HG02884 (cell line): ENCODE results near the gene DTNB.

Experiments used
- ATAC-seq: cut with Tn5 transposase; IDR thresholded peaks from one replicate; pipeline ENCODE4 v1.9.1; 2021; ENCODE audit warnings: mild to moderate bottlenecking, moderate library complexity; ENCODE audit not compliant: unreplicated experiment

Gene DTNB

DNA sequence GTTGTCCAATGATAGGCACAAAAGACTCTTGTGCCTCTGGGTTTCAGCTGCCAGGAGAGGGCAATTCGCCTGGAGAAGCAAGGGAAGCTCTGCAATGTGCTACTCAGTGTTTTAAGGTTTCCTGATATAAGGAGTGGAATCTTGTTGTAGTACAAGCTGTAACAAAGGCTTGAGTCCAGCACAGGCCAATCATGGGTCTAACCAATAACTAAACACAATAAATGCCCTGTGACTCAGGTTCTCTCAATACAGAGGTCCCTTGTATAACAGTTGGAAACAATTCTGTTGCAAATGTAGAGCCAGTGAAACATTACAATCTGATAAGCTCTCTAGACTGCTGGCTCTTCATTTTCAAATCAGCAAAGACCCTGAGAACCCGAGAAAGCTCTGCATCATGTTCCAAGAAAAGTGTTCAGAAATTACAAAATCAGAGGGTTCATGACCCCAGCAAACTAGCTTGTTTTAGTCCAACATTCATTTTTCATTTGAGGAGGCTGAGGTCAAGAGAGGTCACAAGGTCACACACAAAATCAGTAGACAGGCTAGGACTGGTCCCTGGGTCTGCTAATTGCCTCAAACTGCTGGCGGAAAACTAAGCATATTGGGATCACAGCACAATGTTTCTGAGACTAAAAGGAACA is 272.7 kb downstream of the DTNB start:
- ATAC-seq = no peak

DNA sequence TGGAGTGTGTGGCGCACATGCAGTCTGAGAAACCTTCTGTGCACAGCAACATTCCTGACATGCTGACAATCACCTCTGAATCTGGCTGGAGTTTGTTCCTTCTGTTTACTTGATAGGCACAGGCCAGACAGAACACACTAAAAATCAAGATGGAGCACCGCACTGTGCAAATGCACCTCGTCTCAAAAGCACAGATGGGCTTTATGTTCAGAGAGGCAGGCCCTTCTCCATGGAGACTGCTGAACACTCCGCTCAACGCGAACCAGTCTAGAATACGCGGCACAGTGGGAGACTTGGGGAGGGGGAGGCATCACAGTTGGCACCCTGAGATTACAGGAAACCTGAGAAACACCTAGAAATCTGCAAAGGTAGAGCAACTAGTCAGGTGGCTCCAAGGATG is 273.2 kb downstream of the DTNB start:
- ATAC-seq = no peak

GRCh38 chr2:25398534-25398933 is 274.8 kb downstream of the DTNB start:
- ATAC-seq = no peak

DNA sequence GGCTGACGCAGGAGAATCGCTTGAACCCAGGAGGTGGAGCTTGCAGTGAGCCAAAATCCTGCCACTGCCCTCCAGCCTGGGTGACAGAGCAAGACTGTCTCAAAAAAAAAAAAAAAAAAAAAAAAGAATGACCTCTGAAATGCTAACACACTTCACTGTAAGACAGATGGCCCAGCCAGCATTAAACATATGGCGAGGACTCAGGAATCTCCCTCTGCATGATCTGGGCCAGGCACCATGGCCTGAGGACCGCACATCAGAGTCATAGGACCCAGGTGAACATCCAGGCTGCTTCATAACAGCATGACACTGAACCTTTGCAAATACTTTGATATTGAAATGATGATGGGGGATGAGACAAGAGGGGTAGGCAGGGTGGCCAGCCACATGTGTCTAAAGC is 275.6 kb downstream of the DTNB start:
- no peak for ATAC-seq

DNA sequence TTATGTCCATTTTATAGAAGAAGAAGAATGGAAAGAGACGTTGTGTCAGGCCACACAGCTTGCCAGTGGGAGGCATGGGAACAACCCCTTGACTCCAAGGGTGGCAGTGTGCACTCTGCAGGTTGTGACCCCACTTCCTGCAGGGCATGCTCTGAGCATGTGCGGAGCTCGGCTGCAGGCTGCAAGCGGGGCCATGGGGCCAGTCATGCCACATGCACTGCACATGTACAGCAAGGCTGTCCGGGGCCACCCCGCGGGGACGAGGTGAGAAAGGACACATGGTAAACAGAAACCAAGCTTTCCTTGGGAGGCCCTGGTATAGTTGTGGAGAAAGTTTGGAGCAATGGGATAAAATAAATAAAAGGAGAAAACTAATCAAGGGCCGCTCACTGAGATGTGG is 284.2 kb downstream of the DTNB start:
- ATAC-seq = no peak

- no peak for ATAC-seq
Observed at GRCh38 chr2:25388491-25388890, 284.9 kb downstream of the DTNB start.

DNA sequence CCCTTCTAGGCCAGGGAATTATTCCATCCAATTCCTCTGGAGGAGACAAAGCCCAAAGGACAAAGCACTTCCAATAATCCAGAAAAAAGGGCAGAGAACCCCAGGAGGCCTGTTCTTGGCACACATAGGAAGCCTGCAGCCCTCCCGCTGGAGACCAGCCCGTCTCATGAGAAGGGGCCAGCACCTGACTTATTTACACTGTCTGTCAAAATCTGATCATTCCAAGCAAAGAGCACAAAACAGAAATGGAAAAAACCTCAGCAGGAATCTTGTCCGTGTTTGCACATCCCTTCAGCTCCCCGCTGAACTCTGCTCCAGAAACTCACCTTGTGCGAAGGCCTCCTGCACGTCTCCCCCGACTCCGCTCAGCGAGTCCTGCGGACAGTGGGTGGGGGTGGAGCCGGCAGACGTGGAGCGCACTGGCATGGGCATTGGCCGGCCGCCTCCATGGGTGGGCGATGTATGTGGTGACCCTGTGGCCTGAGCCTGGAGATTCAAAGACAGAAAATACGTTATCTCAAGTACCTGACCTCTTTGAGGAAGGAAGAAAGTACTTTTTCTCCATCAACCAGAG is 285.4 kb downstream of the DTNB start:
- no peak for ATAC-seq

DNA sequence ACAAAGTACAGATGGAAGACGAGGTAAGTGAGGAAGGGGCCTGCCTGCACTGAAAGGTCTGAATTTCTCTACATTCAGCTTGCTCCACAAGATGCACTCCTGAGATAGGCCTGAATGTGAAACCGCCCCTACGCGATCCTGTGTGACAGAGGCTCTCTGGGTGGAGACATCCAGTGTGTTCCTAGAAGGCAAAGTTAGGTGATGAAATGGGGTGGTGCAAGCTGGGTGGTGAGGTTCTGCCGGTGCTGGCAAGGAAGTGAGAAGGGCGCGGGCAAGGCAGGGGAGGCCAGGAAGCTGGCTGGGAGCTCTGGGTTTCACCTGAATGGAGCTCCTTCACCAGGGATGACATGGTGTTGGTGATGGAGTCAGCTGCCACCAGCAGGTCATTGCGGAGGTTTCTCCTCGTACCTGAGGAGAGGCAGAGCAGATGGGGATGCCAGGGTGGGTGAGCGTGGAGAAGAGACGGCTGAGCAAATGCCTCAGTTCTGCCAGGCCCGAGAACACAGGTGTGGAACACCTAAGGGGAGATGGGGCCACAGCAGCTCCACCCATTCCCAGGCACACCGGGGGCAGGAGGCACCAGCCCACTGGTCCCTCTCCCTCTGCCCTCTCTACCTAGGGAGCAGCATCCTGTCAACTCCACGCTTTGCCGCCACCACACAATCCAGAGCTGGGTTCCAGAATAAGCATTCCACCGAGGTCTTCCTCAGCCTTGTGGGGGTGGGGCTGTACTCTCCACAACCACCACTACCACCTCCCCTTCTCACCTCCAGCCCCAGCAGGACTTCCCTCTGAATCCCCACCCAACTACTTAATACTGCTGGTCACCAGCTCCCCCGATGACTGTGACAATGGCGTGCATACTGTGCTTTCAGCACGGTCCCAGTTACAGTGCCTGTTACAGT is 286.2 kb downstream of the DTNB start:
- ATAC-seq = no peak

GRCh38 chr2:25385910-25386309 is 287.5 kb downstream of the DTNB start:
- no peak for ATAC-seq

DNA sequence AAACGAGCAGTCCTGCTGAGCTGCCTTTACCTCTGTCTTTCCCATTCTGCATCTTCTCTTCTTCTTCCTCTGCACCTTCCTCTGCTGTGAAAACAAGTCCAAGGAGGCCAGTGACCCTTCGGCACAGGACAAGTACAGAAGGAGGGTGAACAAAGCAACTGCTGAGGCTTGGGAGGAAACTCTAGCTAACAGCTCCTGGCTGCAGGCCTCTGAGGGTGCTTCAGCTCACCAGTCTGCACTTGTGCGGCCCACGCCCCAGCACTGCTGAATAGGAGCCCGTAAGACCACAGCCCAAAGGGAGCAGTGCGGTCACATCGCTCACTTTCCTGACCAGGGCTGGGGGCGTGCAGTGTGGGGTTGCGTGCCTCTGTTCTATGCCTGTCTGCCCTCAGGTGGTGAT is 289.6 kb downstream of the DTNB start:
- no peak for ATAC-seq

- ATAC-seq = no peak
Observed at GRCh38 chr2:25381502-25381901, 291.9 kb downstream of the DTNB start.

GRCh38 chr2:25380586-25381375 is 292.6 kb downstream of the DTNB start:
- ATAC-seq = no peak

- no peak for ATAC-seq
Observed at GRCh38 chr2:25380023-25380422, 293.4 kb downstream of the DTNB start.

DNA sequence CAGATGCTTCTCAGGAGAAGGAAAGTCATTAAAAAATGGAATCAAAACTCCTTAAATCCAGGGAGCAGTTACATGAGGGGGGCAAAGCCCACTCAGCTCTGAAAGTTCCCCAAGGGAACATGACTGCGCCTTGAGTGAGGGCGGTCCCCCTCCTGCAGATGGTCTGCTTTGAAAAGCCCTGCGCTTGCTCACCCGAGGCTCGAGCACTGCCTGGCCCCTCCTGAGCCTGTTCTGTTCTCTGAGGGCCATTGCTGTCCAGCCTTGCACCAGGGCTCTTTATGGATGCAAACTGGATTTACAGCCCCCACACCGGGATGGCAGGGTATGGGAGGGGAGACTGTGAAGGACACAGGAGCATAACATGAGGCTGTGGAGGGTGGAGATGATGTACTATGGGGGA is 293.8 kb downstream of the DTNB start:
- ATAC-seq = no peak

GRCh38 chr2:25378731-25379490 is 294.5 kb downstream of the DTNB start:
- ATAC-seq = no peak

DNA sequence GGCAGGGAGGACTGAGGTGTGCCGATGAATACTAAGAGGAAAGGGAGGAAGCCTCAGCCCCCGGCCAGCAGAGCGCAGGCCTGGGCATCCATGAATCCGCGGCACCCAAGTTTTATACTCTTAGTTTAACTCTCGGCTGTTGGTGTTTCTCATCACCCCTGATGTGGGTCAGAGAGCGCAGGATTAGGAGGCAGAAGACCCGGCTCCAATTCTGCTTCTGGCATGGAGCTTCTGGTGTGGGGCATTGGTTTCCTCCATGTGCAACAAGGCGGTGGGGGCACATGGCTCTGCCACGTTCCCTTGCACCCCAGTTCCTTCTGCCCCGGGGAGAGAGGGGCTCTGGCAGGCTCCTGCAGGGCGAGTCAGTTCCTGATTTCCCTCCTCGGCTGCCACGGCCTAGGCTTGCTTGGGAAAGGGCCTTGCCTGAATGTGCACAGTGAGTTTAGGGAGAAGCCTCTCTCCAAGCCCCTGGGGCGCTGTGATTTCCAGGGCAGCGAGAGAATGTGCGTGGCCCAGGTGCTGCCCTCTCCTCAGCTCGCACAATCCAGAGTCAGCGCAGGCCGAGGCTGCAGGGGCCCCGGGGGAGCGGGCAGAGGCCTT is 295.5 kb downstream of the DTNB start:
- no peak for ATAC-seq

- peak; percentile 96 for ATAC-seq
Observed at GRCh38 chr2:25376750-25377621, 296.4 kb downstream of the DTNB start.

GRCh38 chr2:25375989-25376545 is 297.3 kb downstream of the DTNB start:
- no peak for ATAC-seq
